Keratinocyte (primary cell): ENCODE measurements around the gene NRBF2. TPM values are rescaled to one million over a fixed set of nuclear protein-coding genes. Genes with fewer than 3 reads are reported as not detected.

Source experiments
- DNase-seq: peaks from one replicate; pipeline ENCODE4 v3.0.0-alpha.2; 2011; ENCODE audit warnings: low read depth, missing footprints, low spot score
- FAIRE-seq: peaks from 2 replicates; lab custom pipeline; 2011; peaks lifted over from hg19 to GRCh38; lab: Jason Lieb, UNC
- H2AFZ ChIP-seq: 2 replicates; pipeline ENCODE4 v1.6.0; 2012; ENCODE audit warnings: low read length, control low read depth, inconsistent platforms; ENCODE audit not compliant: control insufficient read depth
- H3K27ac ChIP-seq: 2 replicates; pipeline ENCODE4 v1.5.1; 2011; ENCODE audit warnings: low read length; ENCODE audit not compliant: control insufficient read depth, insufficient read depth
- H3K27me3 ChIP-seq: 3 replicates; pipeline ENCODE4 v1.6.0; 2011; ENCODE audit warnings: low read length; ENCODE audit not compliant: control insufficient read depth, insufficient read depth; ENCODE audit errors: extremely low read depth
- H3K36me3 ChIP-seq, 2 experiments: 2 replicates in 1 of 2; 3 replicates in 1 of 2; pipeline ENCODE4 v1.5.1; 2011; ENCODE audit warnings: low read length in 2 of 2, mild to moderate bottlenecking in 1 of 2; ENCODE audit not compliant: control insufficient read depth in 2 of 2, insufficient read depth in 2 of 2; ENCODE audit errors: extremely low read depth in 1 of 2
- H3K4me1 ChIP-seq: 3 replicates; pipeline ENCODE4 v1.5.1; 2011; ENCODE audit warnings: low read length; ENCODE audit not compliant: control insufficient read depth, insufficient read depth; ENCODE audit errors: extremely low read depth
- H3K4me2 ChIP-seq: 3 replicates; pipeline ENCODE4 v1.6.0; 2011; ENCODE audit warnings: low read depth, low read length; ENCODE audit not compliant: control insufficient read depth, insufficient read depth; ENCODE audit errors: extremely low read depth
- H3K4me3 ChIP-seq, 3 experiments: fragments of 200-600 bp in 1 of 3; sonication (generic) in 1 of 3; 2 replicates in 2 of 3; 3 replicates in 1 of 3; pipeline ENCODE4 v1.5.1; 2011 to 2016; ENCODE audit warnings: low read length in 3 of 3, mild to moderate bottlenecking in 3 of 3, control low read depth in 2 of 3, inconsistent platforms in 1 of 3, low read depth in 1 of 3, mixed read lengths in 1 of 3, mixed run types in 1 of 3, moderate library complexity in 1 of 3; ENCODE audit not compliant: control insufficient read depth in 2 of 3, insufficient read depth in 2 of 3; ENCODE audit errors: extremely low read depth in 1 of 3
- H3K79me2 ChIP-seq: 2 replicates; pipeline ENCODE4 v1.6.0; 2012; ENCODE audit warnings: low read length; ENCODE audit not compliant: control insufficient read depth, insufficient read depth
- H3K9ac ChIP-seq: 3 replicates; pipeline ENCODE4 v1.6.0; 2011; ENCODE audit warnings: low read length; ENCODE audit not compliant: control insufficient read depth, insufficient read depth; ENCODE audit errors: extremely low read depth
- H3K9me1 ChIP-seq: 3 replicates; pipeline ENCODE4 v1.6.0; 2011; ENCODE audit warnings: low read length; ENCODE audit not compliant: control insufficient read depth, insufficient read depth; ENCODE audit errors: extremely low read depth
- H3K9me3 ChIP-seq: 2 replicates; pipeline ENCODE4 v1.5.1; 2012; ENCODE audit warnings: low read depth, low read length; ENCODE audit not compliant: control insufficient read depth
- H4K20me1 ChIP-seq: 3 replicates; pipeline ENCODE4 v1.6.0; 2011; ENCODE audit warnings: low read length; ENCODE audit not compliant: control insufficient read depth, insufficient read depth; ENCODE audit errors: extremely low read depth
- EZH2 ChIP-seq: IDR thresholded peaks from one replicate; pipeline ENCODE4 v1.6.1; 2012; ENCODE audit warnings: inconsistent platforms, mild to moderate bottlenecking, low read length, moderate library complexity
- dilution Hi-C: fragments of 300-500 bp; cut with MboI; formaldehyde crosslinking; loops from one replicate; pipeline ENCODE4 v1.7.0; 2020; ENCODE audit warnings: low sequenced_read_pairs; ENCODE audit not compliant: extremely low pct_ligation_motif_present
- polyA plus RNA-seq, 5 experiments: library from polyadenylated mRNA; depleted of rRNA in 3 of 5; stranded (reverse) in 3 of 5; stranded (forward) in 1 of 5; unstranded in 1 of 5; fragments of >200 nt; gene quantifications; 1 replicate in 1 of 5; 2 replicates in 3 of 5; 3 replicates in 1 of 5; pipeline versions ENCODE4 v1.2.1 to v1.2.3, GENCODE V29; 2011 to 2012; ENCODE audit warnings: missing spikeins in 2 of 5, low read depth in 1 of 5, low replicate concordance in 1 of 5
- TF ChIP-seq, protein P1 (sequence below), 3 experiments: IDR thresholded peaks in 1 of 3; conservative IDR thresholded peaks in 1 of 3; optimal IDR thresholded peaks in 1 of 3; 2 replicates in 2 of 3; 3 replicates in 1 of 3; pipeline versions ENCODE3 to v1.5.1; 2011; ENCODE audit warnings: low read length in 3 of 3, mild to moderate bottlenecking in 3 of 3, moderate library complexity in 2 of 3, control low read depth in 1 of 3, inconsistent platforms in 1 of 3; ENCODE audit not compliant: insufficient read depth in 2 of 3; ENCODE audit errors: extremely low read depth in 1 of 3

Gene NRBF2
- polyA plus RNA-seq, 1 donor (not counting 4 experiments of a cell fraction or from before 2014, with no cell fraction given): 31.1 TPM

DNA sequence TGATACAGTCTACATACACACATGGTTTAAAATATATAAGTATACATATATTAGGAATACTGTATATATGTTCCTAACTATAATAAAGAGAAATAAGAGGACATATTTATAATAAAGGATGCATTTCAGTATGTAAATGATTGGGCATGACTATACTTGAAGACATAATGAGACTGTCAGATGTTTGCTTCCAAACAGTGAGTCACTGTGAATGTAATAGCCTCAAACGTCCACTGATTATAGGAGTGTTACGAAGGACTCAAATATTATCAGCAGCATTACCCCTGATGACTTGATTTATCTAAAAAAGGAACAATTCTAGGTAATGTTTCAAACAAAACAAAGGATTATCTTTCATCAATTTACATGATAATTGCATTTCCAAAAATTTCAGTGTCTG is 39.9 kb upstream of the NRBF2 start:
- Histone ChIP-seq H4K20me1 (no peaks in the 10 kb centered on the region), H3K4me2 (peak overlapping the region; percentile 16), H3K4me3 (no peak overlapping the region), H3K9me3 (no peaks in the 10 kb centered on the region), H3K9me1 (no peaks in the 10 kb centered on the region), H3K9ac (no peak overlapping the region), H3K27ac (no peak overlapping the region), H3K27me3 (no peaks in the 10 kb centered on the region), H3K79me2 (no peaks in the 10 kb centered on the region), H2AFZ (no peak overlapping the region), H3K36me3 (no peaks in the 10 kb centered on the region), H3K4me1 (peaks cover 5% of the 10 kb centered on the region)
- TF ChIP-seq EZH2: no peak
- TF ChIP-seq, protein P1, sequence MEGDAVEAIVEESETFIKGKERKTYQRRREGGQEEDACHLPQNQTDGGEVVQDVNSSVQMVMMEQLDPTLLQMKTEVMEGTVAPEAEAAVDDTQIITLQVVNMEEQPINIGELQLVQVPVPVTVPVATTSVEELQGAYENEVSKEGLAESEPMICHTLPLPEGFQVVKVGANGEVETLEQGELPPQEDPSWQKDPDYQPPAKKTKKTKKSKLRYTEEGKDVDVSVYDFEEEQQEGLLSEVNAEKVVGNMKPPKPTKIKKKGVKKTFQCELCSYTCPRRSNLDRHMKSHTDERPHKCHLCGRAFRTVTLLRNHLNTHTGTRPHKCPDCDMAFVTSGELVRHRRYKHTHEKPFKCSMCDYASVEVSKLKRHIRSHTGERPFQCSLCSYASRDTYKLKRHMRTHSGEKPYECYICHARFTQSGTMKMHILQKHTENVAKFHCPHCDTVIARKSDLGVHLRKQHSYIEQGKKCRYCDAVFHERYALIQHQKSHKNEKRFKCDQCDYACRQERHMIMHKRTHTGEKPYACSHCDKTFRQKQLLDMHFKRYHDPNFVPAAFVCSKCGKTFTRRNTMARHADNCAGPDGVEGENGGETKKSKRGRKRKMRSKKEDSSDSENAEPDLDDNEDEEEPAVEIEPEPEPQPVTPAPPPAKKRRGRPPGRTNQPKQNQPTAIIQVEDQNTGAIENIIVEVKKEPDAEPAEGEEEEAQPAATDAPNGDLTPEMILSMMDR (optimal IDR thresholded peaks at IDR 0.05 in 1 of 3, IDR thresholded peaks at IDR 0.05 in 1 of 3, conservative IDR thresholded peaks at IDR 0.05 in 1 of 3; ENCODE audit: extremely low read depth in 1 of 3, insufficient read depth in 2 of 3, low read length in 3 of 3): no peak
- dilution Hi-C loops: no loop called here
- FAIRE-seq (no peak), DNase-seq (no peak)

DNA sequence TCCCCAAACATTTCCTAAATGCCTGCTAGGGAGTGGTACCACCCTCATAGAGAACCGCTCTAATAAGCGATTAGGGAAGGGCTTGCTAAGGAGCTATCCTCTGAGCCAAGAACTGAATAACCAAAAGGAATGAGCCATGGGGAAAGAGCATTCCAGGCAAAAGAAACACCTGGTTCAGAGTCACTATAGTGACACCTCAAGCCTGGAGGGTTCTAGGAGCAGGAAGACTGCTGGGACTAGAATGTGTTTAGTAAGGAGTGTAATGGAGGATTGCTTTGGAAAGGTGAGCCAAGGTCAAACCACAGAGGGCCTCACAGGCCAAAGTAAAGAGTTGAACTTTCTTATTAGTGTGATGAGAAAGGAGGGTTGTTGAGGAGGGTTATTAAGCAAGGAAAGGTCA is 38.7 kb upstream of the NRBF2 start:
- no peak overlapping the region for H3K4me3 ChIP-seq
- H3K36me3 ChIP-seq: no peaks in the 10 kb centered on the region
- no peak for DNase-seq
- no peaks in the 10 kb centered on the region for H3K27me3 ChIP-seq
- no peak overlapping the region for H3K9ac ChIP-seq
- dilution Hi-C loops: no loop called here
- no peak overlapping the region for H3K27ac ChIP-seq
- H3K79me2 ChIP-seq: no peaks in the 10 kb centered on the region
- no peak overlapping the region for H3K4me2 ChIP-seq
- no peaks in the 10 kb centered on the region for H3K9me3 ChIP-seq
- H4K20me1 ChIP-seq: no peaks in the 10 kb centered on the region
- no peaks in the 10 kb centered on the region for H3K9me1 ChIP-seq
- no peak for TF ChIP-seq EZH2
- TF ChIP-seq, protein P1 (optimal IDR thresholded peaks at IDR 0.05 in 1 of 3, IDR thresholded peaks at IDR 0.05 in 1 of 3, conservative IDR thresholded peaks at IDR 0.05 in 1 of 3; ENCODE audit: extremely low read depth in 1 of 3, insufficient read depth in 2 of 3, low read length in 3 of 3): no peak
- H3K4me1 ChIP-seq: peaks cover 5% of the 10 kb centered on the region
- FAIRE-seq: no peak
- H2AFZ ChIP-seq: no peak overlapping the region
